ENCODE results near the gene HS6ST2. TPM values are rescaled to one million over a fixed set of nuclear protein-coding genes. Genes with fewer than 3 reads are reported as not detected.

HS6ST2 gene
- total and polyA plus RNA-seq, 9 of the 15 experiments (the other 6 are each of a cell fraction or from before 2014, with no cell fraction given), result not detected

GRCh38 chrX:132671229-132671641 is 287.2 kb downstream of the HS6ST2 start:
- no peak overlapping the region for H2AFZ ChIP-seq (ENCODE audit: low read depth, low read length)
- no peak for FAIRE-seq
- intact Hi-C loops (cut with micrococcal nuclease), result no loop called here
- H3K27ac ChIP-seq (ENCODE audit: extremely low read depth, low read depth, low read length), result no peak overlapping the region
- H3K4me1 ChIP-seq (replicated peaks in 1 of 2; ENCODE audit: control insufficient read depth in 2 of 2, insufficient read depth in 2 of 2, low read length in 2 of 2), result no peaks in the 10 kb centered on the region
- no peaks in the 10 kb centered on the region for H3K9me3 ChIP-seq (replicated peaks; ENCODE audit: control insufficient read depth, insufficient read depth, low read depth, low read length)
- no TSS peak for BruUV-seq (replicated peaks)
- no peaks in the 10 kb centered on the region for H4K20me1 ChIP-seq (replicated peaks; ENCODE audit: control insufficient read depth, insufficient read depth, low read length)
- no peak for DNase-seq (ENCODE audit: extremely low read depth in 1 of 4, low spot score in 3 of 4)
- H3K9me1 ChIP-seq (ENCODE audit: control insufficient read depth, insufficient read depth, low read length), result no peaks in the 10 kb centered on the region
- H3K9ac ChIP-seq (ENCODE audit: insufficient read depth in 1 of 2, low read depth in 2 of 2, low read length in 2 of 2), result no peak overlapping the region
- no peak for ATAC-seq
- no peak overlapping the region for H3K4me3 ChIP-seq
- H3K27me3 ChIP-seq (ENCODE audit: control insufficient read depth in 2 of 2, insufficient read depth in 2 of 2, low read length in 2 of 2), result no peaks in the 10 kb centered on the region
- WGBS (ENCODE audit: insufficient coverage, low coverage, missing lambda C conversion rate), result 0% methylated on average over 2 of the region's 3 CpGs
- no peak for TF ChIP-seq ZBED1 (IDR thresholded peaks at IDR 0.05)
- TF ChIP-seq SNAPC5 (CRISPR knock-in tag; IDR thresholded peaks at IDR 0.05), result no peak
- TF ChIP-seq XRCC3 (IDR thresholded peaks at IDR 0.05), result no peak
- TF ChIP-seq ZNF589 (CRISPR knock-in tag; IDR thresholded peaks at IDR 0.05; ENCODE audit: low read depth), result no peak
- TF ChIP-seq ARID1B (IDR thresholded peaks at IDR 0.05), result no peak
- no peak for TF ChIP-seq NBN (IDR thresholded peaks at IDR 0.05; ENCODE audit: low read depth)
- no peak for TF ChIP-seq E2F6 (IDR thresholded peaks at IDR 0.05; ENCODE audit: borderline replicate concordance in 1 of 2, extremely low read depth in 1 of 2, insufficient read depth in 1 of 2, insufficient read length in 1 of 2, low read depth in 1 of 2, low read length in 1 of 2, poor library complexity in 1 of 2, severe bottlenecking in 1 of 2)
- TF ChIP-seq TCF7 (IDR thresholded peaks at IDR 0.05; ENCODE audit: borderline replicate concordance), result no peak
- no peak for TF ChIP-seq MCM2 (IDR thresholded peaks at IDR 0.05; ENCODE audit: low read depth)
- no peak for TF ChIP-seq MEF2A (IDR thresholded peaks at IDR 0.05; ENCODE audit: control insufficient read depth, low read depth, low read length)
- TF ChIP-seq ZNF224 (CRISPR knock-in tag; IDR thresholded peaks at IDR 0.05), result no peak
- CTCF ChIA-PET (ENCODE audit: low intra/inter-chr PET ratio), result no interaction called here
- no peaks in the 10 kb centered on the region for H3K79me2 ChIP-seq (ENCODE audit: control insufficient read depth, insufficient read depth, low read length)
- no peaks in the 10 kb centered on the region for H3K36me3 ChIP-seq (ENCODE audit: control insufficient read depth, insufficient read depth, low read length)
- H3K4me2 ChIP-seq (ENCODE audit: insufficient read depth, low read length), result no peak overlapping the region
- in situ Hi-C loops (cut with MboI), result no loop called here
- POLR2A ChIA-PET, result no interaction called here

Measured in K562 (cell line).